Measurements from ENCODE around the gene FBXO28. TPM values are rescaled to one million over a fixed set of nuclear protein-coding genes. Genes with fewer than 3 reads are reported as not detected.
A peak's percentile ranks its signal among the peaks of the same experiment; 100 is the strongest.

Gene FBXO28
- polyA plus RNA-seq, 1 donor (not counting 4 experiments of a cell fraction or from before 2014, with no cell fraction given), result 36.5 TPM

GRCh38 chr1:224067621-224068457 lies 46.1 kb upstream of the FBXO28 start:
- H3K79me2 ChIP-seq (ENCODE audit: control insufficient read depth, insufficient read depth, low read length), result no peaks in the 10 kb centered on the region
- no peaks in the 10 kb centered on the region for H3K36me3 ChIP-seq (ENCODE audit: control insufficient read depth in 2 of 2, extremely low read depth in 1 of 2, insufficient read depth in 2 of 2, low read length in 2 of 2)
- dilution Hi-C loops (cut with MboI; ENCODE audit: extremely low pct_ligation_motif_present, low sequenced_read_pairs), result no loop called here
- DNase-seq (ENCODE audit: low read depth, low spot score) (no peak), FAIRE-seq (peak; percentile 64)
- H3K4me2 ChIP-seq (ENCODE audit: control insufficient read depth, extremely low read depth, insufficient read depth, low read depth, low read length), result no peak overlapping the region
- no peaks in the 10 kb centered on the region for H3K9me3 ChIP-seq (ENCODE audit: control insufficient read depth, low read depth, low read length)
- H3K27ac ChIP-seq (ENCODE audit: control insufficient read depth, insufficient read depth, low read length), result no peak overlapping the region
- H3K9me1 ChIP-seq (ENCODE audit: control insufficient read depth, extremely low read depth, insufficient read depth, low read length), result no peaks in the 10 kb centered on the region
- TF ChIP-seq EZH2 (IDR thresholded peaks at IDR 0.05; ENCODE audit: low read length) (no peak), CTCF (optimal IDR thresholded peaks at IDR 0.05 in 1 of 3, IDR thresholded peaks at IDR 0.05 in 1 of 3, conservative IDR thresholded peaks at IDR 0.05 in 1 of 3; ENCODE audit: extremely low read depth in 1 of 3, insufficient read depth in 2 of 3, low read length in 3 of 3) (no peak)
- no peak overlapping the region for H3K9ac ChIP-seq (ENCODE audit: control insufficient read depth, extremely low read depth, insufficient read depth, low read length)
- no peaks in the 10 kb centered on the region for H3K27me3 ChIP-seq (ENCODE audit: control insufficient read depth, extremely low read depth, insufficient read depth, low read length)
- no peak overlapping the region for H2AFZ ChIP-seq (ENCODE audit: control insufficient read depth, low read length)
- peaks cover 16% of the 10 kb centered on the region for H3K4me1 ChIP-seq (ENCODE audit: control insufficient read depth, extremely low read depth, insufficient read depth, low read length)
- H3K4me3 ChIP-seq (ENCODE audit: control insufficient read depth in 2 of 3, extremely low read depth in 1 of 3, insufficient read depth in 2 of 3, low read depth in 1 of 3, low read length in 3 of 3), result no peak overlapping the region
- no peaks in the 10 kb centered on the region for H4K20me1 ChIP-seq (ENCODE audit: control insufficient read depth, extremely low read depth, insufficient read depth, low read length)

- Histone ChIP-seq H3K4me1 (ENCODE audit: control insufficient read depth, extremely low read depth, insufficient read depth, low read length) (peaks cover 16% of the 10 kb centered on the region), H3K4me3 (ENCODE audit: control insufficient read depth in 2 of 3, extremely low read depth in 1 of 3, insufficient read depth in 2 of 3, low read depth in 1 of 3, low read length in 3 of 3) (no peak overlapping the region), H3K4me2 (ENCODE audit: control insufficient read depth, extremely low read depth, insufficient read depth, low read depth, low read length) (no peak overlapping the region), H2AFZ (ENCODE audit: control insufficient read depth, low read length) (no peak overlapping the region), H3K9ac (ENCODE audit: control insufficient read depth, extremely low read depth, insufficient read depth, low read length) (no peak overlapping the region), H3K9me3 (ENCODE audit: control insufficient read depth, low read depth, low read length) (no peaks in the 10 kb centered on the region), H3K9me1 (ENCODE audit: control insufficient read depth, extremely low read depth, insufficient read depth, low read length) (no peaks in the 10 kb centered on the region), H4K20me1 (ENCODE audit: control insufficient read depth, extremely low read depth, insufficient read depth, low read length) (no peaks in the 10 kb centered on the region), H3K27me3 (ENCODE audit: control insufficient read depth, extremely low read depth, insufficient read depth, low read length) (no peaks in the 10 kb centered on the region), H3K36me3 (ENCODE audit: control insufficient read depth in 2 of 2, extremely low read depth in 1 of 2, insufficient read depth in 2 of 2, low read length in 2 of 2) (no peaks in the 10 kb centered on the region), H3K27ac (ENCODE audit: control insufficient read depth, insufficient read depth, low read length) (no peak overlapping the region), H3K79me2 (ENCODE audit: control insufficient read depth, insufficient read depth, low read length) (no peaks in the 10 kb centered on the region)
- FAIRE-seq (no peak), DNase-seq (ENCODE audit: low read depth, low spot score) (no peak)
- TF ChIP-seq EZH2 (IDR thresholded peaks at IDR 0.05; ENCODE audit: low read length) (no peak), CTCF (optimal IDR thresholded peaks at IDR 0.05 in 1 of 3, IDR thresholded peaks at IDR 0.05 in 1 of 3, conservative IDR thresholded peaks at IDR 0.05 in 1 of 3; ENCODE audit: extremely low read depth in 1 of 3, insufficient read depth in 2 of 3, low read length in 3 of 3) (no peak)
- dilution Hi-C loops (cut with MboI; ENCODE audit: extremely low pct_ligation_motif_present, low sequenced_read_pairs), result no loop called here
These were observed 45.3 kb upstream of the FBXO28 start for GRCh38 chr1:224068458-224069072.

Data from keratinocyte (primary cell).